Amygdala (tissue), 56 donors: Measurements from ENCODE around the gene PHACTR1.

ENCODE experiments used
- DNase-seq, 56 donors: peaks; one replicate each; lab custom pipeline; 2025; lab: John Stamatoyannopoulos, UW

The PHACTR1 gene

DNA sequence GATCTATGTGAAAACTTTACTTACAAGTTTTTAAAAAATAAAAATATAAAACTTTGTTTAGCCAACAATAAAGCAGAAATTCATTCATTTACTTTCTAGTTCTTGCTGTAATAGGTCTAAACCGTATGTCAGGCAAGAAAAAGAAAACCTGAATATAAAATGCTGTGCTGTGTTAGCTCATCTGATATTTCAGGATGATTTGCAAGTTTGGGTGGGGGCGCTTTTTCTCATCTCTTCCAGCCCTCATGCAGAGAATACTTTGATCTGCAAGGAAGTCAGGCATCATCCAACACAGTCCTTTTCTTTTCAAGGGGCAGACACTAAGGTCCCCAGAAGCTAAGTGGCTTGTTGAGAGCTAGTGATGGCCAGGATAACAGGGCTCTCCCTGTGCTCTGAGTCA is 458.5 kb downstream of the PHACTR1 start:
- no peak for DNase-seq

DNA sequence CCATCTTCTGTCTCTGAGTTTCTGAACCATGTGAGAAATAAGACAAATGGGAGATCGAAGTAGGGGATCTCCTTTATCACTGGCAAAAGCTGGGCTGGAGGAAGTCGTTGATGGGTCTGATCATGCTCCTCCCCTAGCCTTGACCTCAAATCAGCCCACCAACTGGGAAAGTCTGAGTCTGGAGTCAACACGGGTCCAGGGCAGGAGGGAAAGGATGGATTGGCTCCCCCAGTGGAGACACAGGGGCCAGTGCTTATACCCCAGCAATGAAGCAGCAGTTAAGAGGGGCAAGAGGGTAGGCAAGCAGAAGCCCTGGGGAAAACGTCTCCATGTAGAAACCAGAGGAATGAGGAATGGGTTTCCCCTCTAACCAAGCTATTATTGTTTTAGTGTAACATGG is 459.2 kb downstream of the PHACTR1 start:
- DNase-seq, result no peak

DNA sequence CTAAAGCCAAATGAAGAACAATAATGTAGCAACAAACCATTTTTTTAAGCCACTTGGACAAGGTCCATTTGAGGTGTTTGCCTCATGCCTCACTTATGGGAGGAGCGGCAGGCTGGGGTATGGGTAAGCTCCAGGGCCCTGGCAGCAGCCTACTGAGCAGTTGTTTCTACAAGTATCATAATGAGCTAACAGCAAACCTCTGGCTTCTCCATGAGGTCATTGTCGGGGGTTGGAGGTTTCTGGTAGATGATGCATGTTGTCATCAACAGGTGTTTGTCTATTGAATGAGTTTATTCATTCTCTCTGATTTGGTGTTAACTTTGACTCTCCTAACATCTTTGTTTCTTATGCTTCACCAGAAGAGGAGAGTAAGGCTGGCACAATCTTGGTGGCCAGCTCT is 461.1 kb downstream of the PHACTR1 start:
- no peak for DNase-seq

DNA sequence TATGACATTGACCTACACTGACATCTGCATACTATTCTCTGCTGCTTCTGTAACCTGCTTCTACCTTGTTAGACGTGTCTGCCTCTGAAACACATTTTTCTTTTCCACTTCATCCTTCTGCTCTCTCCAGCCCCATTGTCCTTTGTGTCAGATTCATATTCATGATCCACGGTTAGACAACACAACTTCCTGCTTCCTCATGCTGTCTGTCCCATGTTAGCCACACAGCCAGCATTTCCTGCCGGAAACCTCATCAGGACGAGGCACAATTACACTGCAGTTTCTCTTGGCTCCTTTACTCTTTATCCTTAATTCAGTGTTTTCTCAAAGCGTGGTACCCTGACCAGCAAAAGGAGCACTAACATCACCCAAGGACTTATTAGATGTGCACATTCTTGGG is 461.5 kb downstream of the PHACTR1 start:
- peak in 1 of 56 donors; percentile 6 for DNase-seq

DNA sequence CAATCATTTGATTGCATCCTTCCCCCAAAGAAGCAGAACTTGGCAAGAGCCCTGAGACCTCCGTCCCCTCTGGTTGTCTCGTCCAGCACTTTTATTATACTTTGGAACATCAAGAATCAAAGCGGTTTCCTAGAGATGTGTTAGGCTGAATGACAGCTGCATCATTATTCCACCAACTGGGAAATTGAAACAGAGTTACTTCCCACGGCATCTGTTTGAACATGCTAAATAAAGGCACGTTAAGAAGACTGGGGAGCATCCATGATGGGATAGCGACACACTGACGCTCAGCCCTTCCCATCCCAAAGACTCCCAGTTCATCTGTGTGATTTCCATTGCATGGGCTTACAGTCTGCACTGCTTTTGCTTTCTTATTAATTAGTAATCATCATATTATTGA is 464.0 kb downstream of the PHACTR1 start:
- no peak for DNase-seq

DNA sequence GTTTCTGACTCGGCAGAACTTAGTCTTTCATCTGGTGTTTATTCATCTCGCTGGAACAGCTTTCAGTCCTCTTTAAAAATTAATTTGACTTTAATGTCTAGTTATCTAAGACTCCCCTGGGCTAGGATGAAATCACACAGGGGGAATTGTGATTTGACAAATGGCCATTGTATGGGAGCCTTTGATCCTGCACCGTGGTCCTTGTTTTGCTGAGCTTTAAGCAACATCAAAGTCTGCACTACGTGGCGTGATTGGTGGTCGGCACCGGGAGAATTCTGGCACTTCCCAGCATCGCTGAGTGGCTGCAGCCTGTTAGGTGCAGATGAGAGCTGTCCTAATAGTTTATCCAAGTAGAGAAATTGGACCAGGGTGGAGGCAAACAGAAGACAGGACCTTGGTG is 464.8 kb downstream of the PHACTR1 start:
- no peak for DNase-seq

DNA sequence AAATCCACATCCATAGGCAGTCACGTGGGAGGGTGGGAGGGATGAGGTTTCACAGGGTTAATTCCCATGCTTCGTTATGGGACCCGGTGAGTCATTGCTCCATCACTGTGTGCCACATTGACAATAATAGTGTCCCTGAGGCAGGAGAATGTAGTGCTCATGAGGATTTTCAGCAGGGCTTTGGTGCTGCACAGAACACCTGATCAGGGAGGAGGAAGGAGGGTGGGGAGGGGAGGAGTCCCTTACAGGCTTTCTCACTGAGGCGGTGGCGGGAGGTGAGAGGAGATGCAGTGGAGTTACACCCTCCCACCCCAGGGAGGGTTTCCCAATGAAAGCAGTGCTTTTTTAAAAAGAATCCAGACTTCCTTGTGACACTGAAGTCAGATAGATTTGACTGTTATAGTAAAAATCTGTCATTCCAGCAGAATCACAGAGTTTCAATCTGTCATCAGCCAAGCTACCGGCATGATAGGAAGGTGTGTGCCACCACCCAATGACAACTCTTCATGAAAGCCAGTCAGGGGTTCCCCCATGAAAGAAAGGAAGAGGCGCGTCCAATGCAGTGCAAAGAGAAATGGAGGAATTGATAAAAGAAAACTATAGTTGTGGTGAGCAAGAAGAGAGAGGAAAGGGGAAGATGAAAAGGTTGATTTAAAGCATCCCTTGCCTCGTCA is 467.0 kb downstream of the PHACTR1 start:
- peak in 2 of 56 donors; percentile 14 to 28 for DNase-seq

DNA sequence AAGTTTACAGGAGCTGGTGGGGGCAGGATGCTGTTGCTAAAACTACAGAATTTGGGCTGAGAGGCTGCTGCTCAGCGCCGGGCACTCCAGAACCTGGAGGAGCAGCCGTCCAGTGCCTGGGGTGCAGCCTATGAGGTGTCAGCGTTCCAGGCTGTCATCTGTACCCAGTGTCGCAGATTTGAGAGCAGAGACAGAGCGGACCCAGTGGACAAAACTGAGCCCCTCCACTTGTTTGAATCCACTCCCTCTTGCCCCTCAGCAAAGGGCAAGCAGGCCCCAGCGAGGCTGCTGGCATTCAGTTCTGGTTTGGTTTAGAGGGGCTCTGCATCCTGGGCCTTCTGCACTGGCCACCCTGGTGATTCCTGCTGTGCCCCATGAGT is 467.5 kb downstream of the PHACTR1 start:
- DNase-seq, result no peak

DNA sequence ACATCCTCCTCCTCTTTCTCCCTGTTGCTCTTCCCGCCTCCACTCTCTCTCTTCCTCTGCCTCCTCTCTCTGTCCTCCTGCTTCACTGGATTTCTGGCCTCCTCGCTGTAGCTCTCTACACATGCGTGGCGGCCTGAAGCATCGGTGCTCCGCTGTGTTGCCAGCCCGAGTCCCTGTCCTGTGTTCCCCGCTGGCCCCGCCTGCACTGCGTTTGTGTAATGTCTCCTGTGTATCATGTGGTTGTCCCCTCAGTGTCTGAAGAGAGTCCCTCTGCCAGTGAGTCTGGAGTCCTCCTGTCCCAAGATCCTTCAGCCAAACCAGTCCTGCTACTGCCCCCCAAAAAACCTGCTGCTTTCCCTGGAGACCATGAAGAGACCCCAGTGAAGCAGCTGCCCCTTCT is 468.0 kb downstream of the PHACTR1 start:
- DNase-seq, result peak in 1 of 56 donors; percentile 19

DNA sequence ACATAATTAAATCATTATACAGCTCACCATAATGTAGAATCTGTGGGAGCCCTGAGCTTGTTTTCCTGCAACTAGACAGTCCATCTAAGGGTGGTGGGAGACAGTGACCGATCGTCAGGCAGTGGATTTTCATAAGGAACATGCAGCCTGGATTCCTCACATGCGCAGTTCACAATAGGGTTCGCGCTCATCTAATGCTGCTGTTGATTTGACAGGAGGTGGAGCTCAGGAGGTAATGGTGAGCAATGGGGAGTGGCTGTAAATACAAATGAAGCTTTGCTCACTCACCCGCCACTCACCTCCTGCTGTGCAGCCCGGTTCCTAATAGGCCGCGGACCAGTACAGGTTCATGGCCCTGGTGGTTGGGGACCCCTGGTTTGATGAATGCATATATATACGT is 470.3 kb downstream of the PHACTR1 start:
- no peak for DNase-seq

DNA sequence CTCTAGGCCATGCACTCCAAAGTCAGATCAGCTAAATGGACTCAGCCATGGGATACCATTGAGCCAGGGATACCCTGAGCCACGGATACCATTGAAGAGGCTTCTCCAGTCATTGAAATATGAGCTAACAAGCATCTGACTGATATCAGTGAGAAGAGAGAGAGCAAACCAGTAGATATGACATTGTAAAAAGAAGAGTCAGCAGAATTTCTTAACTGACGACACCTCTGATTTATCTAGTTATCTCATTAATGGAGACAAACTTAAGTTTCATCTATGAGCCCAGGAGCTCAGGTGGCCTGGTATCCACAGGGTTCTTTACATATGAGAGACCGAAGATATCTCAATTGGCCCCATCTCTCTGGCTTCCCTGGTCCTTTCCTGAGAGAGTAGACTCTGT is 471.1 kb downstream of the PHACTR1 start:
- no peak for DNase-seq

DNA sequence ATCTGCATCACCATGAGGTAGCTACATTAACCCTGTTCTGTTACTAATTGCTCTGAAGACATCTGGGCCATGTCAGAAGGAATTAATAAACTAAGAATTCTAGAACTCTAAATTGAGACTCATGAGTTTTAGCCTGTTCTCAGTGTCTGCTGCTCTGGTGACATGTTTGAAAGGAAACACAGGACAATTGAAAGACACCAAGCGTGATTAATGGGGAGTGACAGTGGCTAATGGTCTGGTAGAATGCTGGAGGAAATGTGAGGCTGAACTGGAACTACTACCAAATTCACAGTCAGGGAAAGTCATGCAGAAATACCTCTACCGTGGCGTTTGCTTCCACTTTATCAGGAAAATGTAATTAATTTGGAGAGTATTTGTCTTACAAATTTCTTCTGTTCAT is 471.7 kb downstream of the PHACTR1 start:
- DNase-seq, result no peak

DNA sequence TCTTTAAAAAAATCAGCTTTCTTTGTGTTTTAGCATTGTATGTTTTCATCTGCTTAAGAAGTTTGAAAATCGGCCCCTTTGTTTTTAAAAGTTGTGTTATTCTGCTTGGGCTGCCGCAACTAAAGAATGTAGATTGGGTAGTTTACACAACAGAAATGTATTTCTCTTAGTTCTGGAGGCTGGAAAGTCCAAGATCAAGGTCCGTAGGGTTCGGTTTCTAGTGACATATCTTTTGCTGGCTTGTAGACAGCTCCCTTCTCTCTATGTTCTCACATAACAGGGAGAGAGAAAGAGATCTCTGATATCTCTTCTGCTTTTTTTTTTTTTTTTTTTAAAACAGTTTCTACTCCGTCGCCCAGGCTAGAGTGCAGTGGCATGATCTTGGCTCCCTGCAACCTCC is 473.1 kb downstream of the PHACTR1 start:
- DNase-seq, result no peak

DNA sequence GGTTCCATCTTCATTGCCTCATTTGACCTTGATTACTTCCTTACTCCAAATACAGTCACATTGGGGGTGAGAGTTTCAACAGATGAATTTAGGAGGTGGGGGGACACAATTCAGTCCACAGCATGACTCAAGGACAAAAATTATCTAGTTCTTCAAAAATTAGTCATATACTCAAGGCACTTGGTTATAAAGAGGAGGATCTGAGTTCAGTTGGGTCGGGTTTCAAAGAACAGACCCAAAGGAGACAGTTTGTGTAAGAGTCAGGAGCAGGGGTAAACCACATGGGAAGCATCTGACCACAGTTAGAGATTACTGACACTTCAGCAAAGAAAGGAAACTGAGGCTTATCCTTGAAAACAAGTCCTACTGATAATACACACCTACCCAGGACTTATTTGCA is 473.8 kb downstream of the PHACTR1 start:
- DNase-seq, result no peak

DNA sequence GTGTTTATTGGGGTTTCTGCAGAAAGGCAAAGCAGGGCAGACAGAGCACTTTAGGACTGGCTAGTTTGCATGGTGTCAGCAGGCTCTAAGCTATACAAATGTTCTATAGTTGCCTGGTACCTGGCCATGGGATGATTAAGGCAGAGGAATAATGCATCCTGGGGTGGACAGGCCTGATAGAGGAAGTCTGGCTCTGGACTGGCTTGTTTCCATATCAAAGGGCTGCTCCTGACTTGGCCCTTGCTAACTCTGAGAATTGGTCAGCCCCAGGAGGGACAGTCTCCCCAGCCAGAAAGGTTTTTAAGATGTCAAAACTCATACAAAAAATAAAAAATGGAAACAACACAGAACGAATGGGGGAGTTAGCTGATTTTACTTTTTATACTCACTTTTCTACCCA is 474.9 kb downstream of the PHACTR1 start:
- no peak for DNase-seq

DNA sequence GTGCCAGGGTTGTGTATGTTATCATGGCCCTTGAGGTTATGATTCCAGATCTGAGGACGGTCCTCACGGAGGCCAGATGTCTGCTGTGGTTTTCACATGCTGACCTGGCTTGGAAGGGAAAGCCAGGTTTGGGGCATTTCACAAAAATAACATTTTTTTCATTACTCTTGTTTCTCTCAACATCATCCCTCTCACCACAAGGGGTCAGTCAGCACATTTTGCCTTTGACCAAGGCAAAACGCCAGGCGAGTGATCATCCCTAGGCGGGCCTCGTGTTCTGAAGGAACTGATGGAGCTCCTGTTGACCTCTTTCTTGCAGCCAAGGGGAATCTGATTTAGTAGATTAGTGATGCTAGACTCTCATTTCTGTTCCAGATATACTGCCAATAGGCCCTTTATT is 478.3 kb downstream of the PHACTR1 start:
- DNase-seq, result peak in 28 of 56 donors; percentile 2 to 63 (median 18)

DNA sequence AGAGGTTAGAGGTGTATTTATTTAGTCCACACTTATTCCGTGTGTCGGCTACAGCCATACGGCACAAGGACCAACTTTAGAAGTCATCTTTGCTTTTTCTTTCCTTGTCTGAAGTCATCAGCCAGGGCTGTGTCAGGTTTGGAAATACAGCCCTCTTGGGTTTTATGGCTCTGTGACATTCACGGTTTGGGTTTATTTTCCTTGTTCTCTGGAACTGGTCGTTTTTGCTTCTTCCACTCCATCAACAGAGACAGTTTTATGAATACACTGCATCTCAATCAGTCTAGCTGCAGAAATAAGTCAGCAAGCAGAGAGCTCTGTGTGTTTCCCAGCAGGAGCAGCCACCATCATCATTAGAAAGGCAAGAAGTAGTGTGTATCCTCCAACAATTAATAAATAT is 479.2 kb downstream of the PHACTR1 start:
- no peak for DNase-seq

DNA sequence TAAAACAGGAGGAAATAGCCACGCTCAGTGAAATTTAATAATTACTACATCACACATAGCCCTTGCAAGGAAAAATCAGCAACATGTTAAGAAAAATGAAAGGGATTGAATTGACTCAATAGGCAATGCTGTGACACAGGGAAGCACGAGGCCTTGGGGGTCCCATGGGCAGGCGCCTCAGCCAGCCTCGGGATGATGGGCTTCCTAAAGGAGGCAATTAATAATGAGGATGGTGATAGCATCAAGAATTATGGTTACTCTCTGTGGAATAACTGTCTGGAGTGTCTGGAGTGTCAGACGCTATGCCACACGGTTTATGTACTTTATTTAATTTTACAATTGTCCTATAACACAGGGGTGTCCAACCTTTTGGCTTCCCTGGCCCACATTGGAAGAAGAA is 481.6 kb downstream of the PHACTR1 start:
- no peak for DNase-seq

DNA sequence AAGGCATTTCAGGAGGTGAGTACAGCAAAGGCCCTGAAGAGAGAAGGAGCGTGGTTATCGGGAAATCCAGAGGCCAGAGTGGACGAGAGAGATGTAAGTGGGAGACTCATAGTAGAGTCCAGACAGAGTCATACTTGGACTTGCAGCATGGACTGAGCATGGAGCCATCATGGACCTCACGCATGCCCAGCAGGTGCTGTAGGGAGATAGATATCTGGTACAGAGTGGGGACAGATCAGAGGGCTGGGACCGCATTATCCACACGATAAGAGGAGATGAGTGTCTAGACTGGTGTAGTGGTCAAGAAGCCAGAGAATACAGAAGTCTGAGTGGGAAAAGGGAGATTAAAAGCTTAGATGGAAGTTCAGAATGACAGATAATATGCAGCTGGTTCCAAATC is 484.8 kb downstream of the PHACTR1 start:
- DNase-seq, result no peak

DNA sequence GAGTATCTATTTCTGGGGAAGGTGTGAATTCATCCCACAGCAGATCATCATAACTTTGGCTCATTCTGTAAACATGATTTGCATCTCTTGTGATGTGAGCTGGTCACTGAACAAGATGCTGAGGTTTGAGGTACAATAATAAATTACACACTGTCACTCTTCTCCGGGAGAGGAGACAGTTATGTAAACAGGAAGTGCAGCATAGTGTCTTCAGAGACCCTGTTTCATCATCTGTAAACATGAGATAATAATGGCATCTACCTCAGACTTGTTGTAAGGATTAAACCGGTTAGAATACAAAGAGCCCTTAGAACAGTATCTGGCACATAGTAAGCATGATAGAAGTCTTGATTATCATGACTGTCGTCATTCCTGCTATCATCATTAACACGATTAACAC is 486.6 kb downstream of the PHACTR1 start:
- no peak for DNase-seq

DNA sequence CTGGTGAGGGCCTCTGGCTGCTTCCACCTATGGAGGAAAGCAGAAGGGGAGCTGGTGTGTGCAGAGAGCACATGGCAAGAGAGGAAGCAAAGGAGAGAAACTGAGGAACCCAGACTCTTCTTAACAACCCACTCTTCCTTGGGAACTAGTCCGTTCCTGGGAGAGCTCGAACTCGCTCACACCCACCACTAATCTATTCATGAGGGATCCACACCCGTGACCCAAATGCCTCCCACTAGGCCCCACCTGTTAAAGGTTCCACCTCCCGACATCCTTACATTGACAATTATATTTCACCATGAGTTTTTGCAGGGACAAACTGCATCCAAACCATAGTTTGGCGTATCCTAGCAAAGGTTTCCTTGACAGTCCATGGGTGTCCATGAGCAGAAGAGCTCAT is 488.5 kb downstream of the PHACTR1 start:
- no peak for DNase-seq

DNA sequence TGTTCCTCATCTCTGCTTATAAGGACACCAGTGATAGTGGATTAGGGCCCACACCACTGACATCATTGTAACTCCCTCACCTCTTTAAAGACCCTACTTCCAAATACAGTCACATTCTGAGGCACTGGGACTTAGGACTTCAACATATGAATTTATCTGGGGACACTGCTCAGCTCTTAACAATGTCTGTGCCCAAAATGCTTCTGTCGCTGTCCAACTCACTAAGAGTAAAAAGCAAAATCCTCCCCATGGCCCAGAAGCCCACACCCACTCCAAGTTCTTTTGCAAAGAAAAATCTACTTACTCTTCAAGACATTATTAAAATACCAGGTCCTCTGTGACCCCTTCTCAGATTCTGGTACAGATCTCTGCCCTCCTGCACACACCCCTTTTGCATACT is 495.5 kb downstream of the PHACTR1 start:
- no peak for DNase-seq

DNA sequence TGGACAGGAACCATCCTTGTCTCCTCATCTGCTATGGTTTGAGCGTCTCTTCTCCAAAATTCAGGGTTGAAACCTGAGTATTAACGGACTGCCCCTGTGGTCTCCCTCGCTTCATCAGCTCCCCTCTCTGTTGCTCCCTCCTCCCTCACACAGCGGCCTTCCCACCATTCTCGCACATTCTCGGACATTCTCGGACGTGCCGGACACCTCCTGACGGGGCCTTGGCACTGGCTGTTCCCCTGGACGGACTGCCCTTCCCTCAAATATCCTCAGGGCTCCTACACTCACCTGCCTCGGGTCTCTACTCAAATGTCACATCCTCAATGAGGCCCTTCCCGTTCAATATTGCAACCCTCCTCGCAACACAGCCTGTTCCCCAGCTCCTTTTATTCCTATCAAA is 496.0 kb downstream of the PHACTR1 start:
- no peak for DNase-seq
